Left cardiac atrium (tissue), 4 donors: ENCODE measurements around the gene KCNMA1. TPM values are rescaled to one million over a fixed set of nuclear protein-coding genes. Genes with fewer than 3 reads are reported as not detected.

Experiments
- ATAC-seq, 2 donors: fragments of 200-7000 bp; cut with Tn5 transposase; one replicate each; pipeline ENCODE4 v1.9.1; 2020; ENCODE audit warnings: mild to moderate bottlenecking in 2 of 2, moderate library complexity in 2 of 2
- DNase-seq: peaks from one replicate; pipeline ENCODE4 v3.0.0-alpha.2; 2020
- intact Hi-C, 2 donors: fragments of 100-400 bp; cut with DNase I; formaldehyde crosslinking; loops; one replicate each; pipeline versions ENCODE4 v1.14.1 to v1.15.1; 2022 to 2023
- total RNA-seq, 2 donors: library from RNA; stranded (reverse); fragmentation: NEBNext Ultra II Directional; extraction: Animal tissue kit (Norgen Biotek cat#: 25700); gene quantifications; one replicate each; pipeline ENCODE4 v1.2.1, GENCODE V29; 2021
- donor health status: DM: no; HTN: yes; CAD: no.
- donor health status: DM: no; HTN: yes; CAD: no; lungs with severe emphysema.
- donor health status: DM: yes; HTN: yes; CAD: no.
- donor health status: Dilated cardiomyopathy.

Gene KCNMA1
- total RNA-seq, 2 donors from 2014 or later = 4.1 to 5.3 TPM

DNA sequence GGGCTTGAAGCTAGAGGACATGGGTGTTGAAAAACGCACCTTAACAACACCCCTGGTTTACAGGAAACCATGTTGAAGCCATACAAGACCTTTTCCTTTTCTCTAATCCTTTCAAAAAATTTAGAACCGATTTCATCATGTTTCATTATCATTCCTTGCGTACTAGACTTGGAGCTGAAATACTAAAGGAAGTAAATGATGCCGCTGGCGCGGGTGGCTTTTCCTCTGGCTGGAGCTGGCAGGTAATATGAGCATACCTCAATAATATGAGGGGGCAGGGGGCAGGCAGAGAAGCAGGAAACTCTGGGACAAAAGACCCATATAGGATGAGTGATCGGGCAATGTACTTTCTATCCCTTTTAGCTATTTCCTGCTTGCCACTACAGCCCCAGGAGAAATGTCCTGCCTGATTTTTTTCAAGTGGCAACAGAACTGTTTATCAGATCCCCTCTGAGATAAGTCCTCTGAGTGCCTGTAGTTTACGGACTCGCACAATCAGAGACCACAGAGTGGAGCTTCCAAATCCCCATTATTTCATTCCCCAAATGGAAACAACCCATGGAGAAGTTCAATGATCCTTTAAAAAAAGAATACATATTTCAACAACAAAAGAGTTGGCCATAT lies 450.1 kb downstream of the KCNMA1 start:
- DNase-seq (no peak), ATAC-seq (no peak)
- intact Hi-C loops = no loop called here

- intact Hi-C loops = no loop called here
- DNase-seq = no peak
- no peak for ATAC-seq
These were observed 450.7 kb downstream of the KCNMA1 start for GRCh38 chr10:77186936-77187335.

DNA sequence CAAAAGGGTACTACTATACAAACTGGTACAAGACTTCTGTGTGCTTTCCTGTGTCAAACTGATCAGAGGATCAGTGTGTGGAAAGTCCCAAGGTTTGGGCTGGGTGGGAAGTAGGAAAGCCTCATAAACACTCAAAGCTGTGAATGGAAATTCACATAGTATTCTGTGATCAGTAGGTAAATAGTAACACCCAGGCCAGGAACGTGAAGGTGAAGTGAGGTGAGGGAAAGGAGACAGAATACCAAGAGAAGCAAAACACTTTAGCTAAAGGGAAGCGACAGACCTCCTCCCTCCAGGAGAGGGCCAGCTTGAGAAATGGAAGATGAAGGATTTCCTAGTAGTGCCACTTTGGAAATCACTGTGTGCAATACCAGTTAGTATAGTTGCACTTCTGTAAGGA lies 451.9 kb downstream of the KCNMA1 start:
- DNase-seq (no peak), ATAC-seq (no peak)

GRCh38 chr10:77182803-77183202 lies 454.8 kb downstream of the KCNMA1 start:
- no peak for DNase-seq
- intact Hi-C loops = no loop called here

More for the DNA sequence above, 451.9 kb downstream of the KCNMA1 start:
- intact Hi-C loops = no loop called here

DNA sequence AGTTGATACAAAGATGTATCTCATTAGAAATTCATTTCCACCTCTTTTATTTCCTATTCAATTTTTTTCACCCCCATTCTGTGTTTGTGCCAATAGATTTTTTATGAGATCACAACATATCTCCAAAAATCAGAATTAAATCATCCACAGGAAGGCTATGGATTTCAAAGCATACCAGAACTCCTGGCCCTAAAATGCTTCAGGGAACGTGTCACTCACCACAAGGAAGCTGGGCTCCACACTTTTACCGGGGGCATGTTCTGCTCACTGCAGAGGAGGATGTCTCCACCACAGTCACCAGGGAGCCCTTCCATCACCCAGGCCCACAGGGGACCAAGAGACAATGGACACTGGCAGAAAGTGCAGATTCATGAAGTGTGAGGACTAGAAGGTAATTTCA lies 456.8 kb downstream of the KCNMA1 start:
- ATAC-seq = no peak
- intact Hi-C loops = no loop called here
- no peak for DNase-seq

More at GRCh38 chr10:77182803-77183202, 454.8 kb downstream of the KCNMA1 start:
- ATAC-seq = peak; percentile 47 to 66

GRCh38 chr10:77180104-77180503 lies 457.5 kb downstream of the KCNMA1 start:
- intact Hi-C loops = no loop called here
- ATAC-seq (no peak), DNase-seq (no peak)

- ATAC-seq (peak in 1 of 2 donors; percentile 89), DNase-seq (peak; percentile 63)
- intact Hi-C loops = loop anchor here (5.0 to 10.0 kb wide), 3 partner anchors 216 to 463 kb away; no protein-coding TSS in a partner anchor
These were observed 458.5 kb downstream of the KCNMA1 start for GRCh38 chr10:77179015-77179695.

GRCh38 chr10:77177589-77177988 lies 460.0 kb downstream of the KCNMA1 start:
- ATAC-seq (no peak), DNase-seq (no peak)
- intact Hi-C loops = loop anchor here (5.0 to 10.0 kb wide), 3 partner anchors 217 to 465 kb away; no protein-coding TSS in a partner anchor

DNA sequence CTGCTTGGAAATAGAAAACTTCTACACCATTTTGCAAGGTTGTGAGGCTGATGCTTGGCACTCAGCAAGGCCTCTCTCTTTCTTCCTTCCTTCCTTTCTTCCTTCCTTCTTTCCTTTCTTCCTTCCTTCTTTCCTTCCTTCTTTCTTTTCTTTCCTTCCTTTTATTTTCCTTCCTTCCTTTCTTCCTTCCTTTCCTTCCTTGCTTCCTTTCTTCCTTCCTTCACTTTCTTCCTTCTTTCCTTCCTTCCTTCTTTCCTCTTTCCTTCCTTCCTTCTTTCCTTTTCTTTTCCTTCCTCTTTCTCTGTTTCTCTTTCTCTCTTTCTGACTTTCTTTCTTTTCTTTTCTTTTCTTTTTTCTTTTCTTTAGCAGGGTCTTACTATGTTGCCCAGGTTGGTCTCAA lies 460.4 kb downstream of the KCNMA1 start:
- no peak for ATAC-seq
- intact Hi-C loops = loop anchor here (5.0 to 10.0 kb wide), 3 partner anchors 218 to 465 kb away; no protein-coding TSS in a partner anchor
- no peak for DNase-seq

GRCh38 chr10:77176232-77176631 lies 461.4 kb downstream of the KCNMA1 start:
- intact Hi-C loops = loop anchor here (5.0 to 10.0 kb wide), 3 partner anchors 219 to 466 kb away; no protein-coding TSS in a partner anchor
- DNase-seq = no peak
- ATAC-seq = no peak

DNA sequence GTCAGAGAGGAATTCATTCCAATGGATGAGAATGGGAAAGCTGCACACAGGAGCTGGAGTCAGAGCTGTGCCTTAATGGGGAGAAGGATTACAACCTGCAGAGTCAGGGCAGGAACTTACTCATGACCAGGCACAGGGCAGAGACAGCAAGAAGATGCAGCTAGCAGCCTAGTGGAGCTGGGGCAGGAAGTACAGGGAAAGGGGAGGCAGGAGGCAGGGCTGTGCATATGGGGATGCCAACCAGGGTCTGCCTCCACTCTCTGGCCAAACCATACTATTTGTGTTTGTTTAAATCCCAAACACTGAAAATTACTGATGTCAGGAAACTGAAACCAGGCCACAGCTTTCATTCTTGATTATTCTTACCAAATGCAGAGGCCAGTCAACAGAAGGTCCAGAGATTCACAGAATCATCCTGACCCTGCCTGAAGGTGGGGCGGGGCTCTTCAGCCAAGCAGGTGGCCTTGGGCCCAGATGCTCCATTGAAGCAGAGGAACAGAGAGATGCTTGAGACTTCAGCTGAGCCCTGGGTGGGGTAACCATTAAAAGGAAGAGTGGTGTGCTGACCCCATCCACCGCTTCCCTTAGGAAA lies 461.9 kb downstream of the KCNMA1 start:
- ATAC-seq (no peak), DNase-seq (no peak)
- intact Hi-C loops = loop anchor here (2.0 to 10.0 kb wide), 4 partner anchors 219 to 467 kb away; no protein-coding TSS in a partner anchor

- intact Hi-C loops = loop anchor here (2.0 to 10.0 kb wide), 3 partner anchors 221 to 469 kb away; no protein-coding TSS in a partner anchor
- ATAC-seq (peak; percentile 75 to 77), DNase-seq (peak; percentile 68)
These were observed 463.8 kb downstream of the KCNMA1 start for GRCh38 chr10:77173615-77174461.

- ATAC-seq = no peak
- DNase-seq = no peak
- intact Hi-C loops = loop anchor here (10.0 kb wide), 2 partner anchors 223 to 323 kb away; no protein-coding TSS in a partner anchor
These were observed 465.5 kb downstream of the KCNMA1 start for GRCh38 chr10:77172086-77172485.

GRCh38 chr10:77168861-77169260 lies 468.7 kb downstream of the KCNMA1 start:
- DNase-seq = no peak
- intact Hi-C loops = loop anchor here (5.0 to 10.0 kb wide), 2 partner anchors 543 to 546 kb away; no protein-coding TSS in a partner anchor
- ATAC-seq = no peak

DNA sequence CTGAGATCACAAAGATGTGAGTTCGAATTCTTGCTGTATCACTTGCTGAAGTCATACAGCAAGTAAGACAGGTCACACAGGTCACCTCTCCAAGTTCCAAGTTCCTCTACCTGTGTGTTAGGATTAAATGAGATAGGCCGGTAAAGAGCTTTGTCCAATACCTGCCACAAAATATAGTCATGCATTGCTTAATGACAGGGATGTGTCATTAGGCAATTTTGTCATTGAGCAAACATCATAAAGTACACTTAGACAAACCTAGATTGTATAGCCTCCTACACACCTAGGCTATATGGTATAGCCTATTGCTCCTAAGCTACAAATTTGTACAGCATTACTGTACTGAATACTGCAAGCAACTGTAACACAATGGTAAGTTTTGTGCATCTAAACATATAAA lies 469.4 kb downstream of the KCNMA1 start:
- DNase-seq (no peak), ATAC-seq (no peak)
- intact Hi-C loops = loop anchor here (5.0 to 10.0 kb wide), 2 partner anchors 544 to 547 kb away; no protein-coding TSS in a partner anchor

- intact Hi-C loops = loop anchor here (5.0 to 10.0 kb wide), 2 partner anchors 547 to 549 kb away; no protein-coding TSS in a partner anchor
- ATAC-seq (peak; percentile 47 to 55), DNase-seq (no peak)
These were observed 472.0 kb downstream of the KCNMA1 start for GRCh38 chr10:77165445-77166208.

DNA sequence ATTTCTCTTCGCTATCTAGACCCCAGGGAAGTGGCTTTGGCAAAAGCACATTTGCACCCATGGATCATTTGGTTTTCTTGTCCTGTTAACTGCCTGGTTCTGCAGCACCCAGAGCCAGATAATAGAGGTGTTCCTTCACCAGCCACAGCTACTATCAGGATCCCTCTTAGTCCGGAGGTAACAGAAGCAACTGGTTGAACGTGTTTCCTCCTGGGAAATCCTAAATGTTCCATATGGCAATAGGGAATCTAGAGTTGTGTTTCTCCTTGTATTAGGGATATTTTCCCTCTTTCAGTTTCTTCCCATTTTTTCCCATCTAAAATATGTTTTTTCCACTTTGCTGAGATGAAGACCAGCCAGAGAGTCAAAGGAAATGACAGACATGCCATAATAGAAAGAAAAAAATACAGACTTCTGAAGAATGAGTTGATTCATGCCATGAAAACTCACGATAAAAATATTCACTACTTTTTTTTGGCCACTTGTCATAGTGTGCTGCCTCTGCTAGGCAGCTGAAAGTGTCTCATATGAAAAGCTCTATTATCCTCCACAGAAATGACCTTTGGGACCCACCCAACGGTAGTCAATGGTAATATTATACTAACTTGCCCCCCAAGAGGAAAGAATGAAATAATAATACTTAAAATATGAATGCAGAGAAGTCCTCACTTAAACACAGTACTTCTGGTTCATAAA lies 472.8 kb downstream of the KCNMA1 start:
- intact Hi-C loops = loop anchor here (5.0 to 10.0 kb wide), 3 partner anchors 228 to 550 kb away; no protein-coding TSS in a partner anchor
- DNase-seq (no peak), ATAC-seq (peak in 1 of 2 donors; percentile 16)
